Measurements from ENCODE around the gene VPS51.

Gene VPS51

GRCh38 chr11:65111159-65111743 lies 15.2 kb downstream of the VPS51 start:
- H3K9me3 ChIP-seq, result no peaks in the 10 kb centered on the region
- TF ChIP-seq Cebpa-rat (IDR thresholded peaks at IDR 0.05), result no peak
- peaks cover 48% of the 10 kb centered on the region for H3K4me1 ChIP-seq
- H3K9ac ChIP-seq, result no peak overlapping the region
- peaks cover 30% of the 10 kb centered on the region for H4K20me1 ChIP-seq
- H3K36me3 ChIP-seq, result peaks cover 58% of the 10 kb centered on the region
- no peak overlapping the region for H3K27ac ChIP-seq
- peak overlapping the region; percentile 74 for H3K4me3 ChIP-seq
- no peaks in the 10 kb centered on the region for H3K27me3 ChIP-seq
- peak overlapping the region; percentile 100 for H3K4me2 ChIP-seq

GRCh38 chr11:65111744-65112545 lies 15.9 kb downstream of the VPS51 start, which contains the start of gene TM7SF2:
TSS of gene TM7SF2 (plus strand) at chr11:65111872. CDS start at chr11:65112016, 144 bp downstream.
- Histone ChIP-seq H3K9me3 (no peaks in the 10 kb centered on the region), H3K36me3 (peaks cover 58% of the 10 kb centered on the region), H3K4me3 (peak within 1 kb of the TSS; percentile 74), H3K9ac (peak within 1 kb of the TSS; percentile 80), H3K27ac (peak within 1 kb of the TSS; percentile 85), H4K20me1 (peaks cover 34% of the 10 kb centered on the region), H3K4me2 (peak within 1 kb of the TSS; percentile 100), H3K4me1 (peaks cover 55% of the 10 kb centered on the region), H3K27me3 (no peaks in the 10 kb centered on the region)
- no peak for TF ChIP-seq Cebpa-rat (IDR thresholded peaks at IDR 0.05)

GRCh38 chr11:65112546-65113360 lies 16.7 kb downstream of the VPS51 start:
- Histone ChIP-seq H4K20me1 (peaks cover 32% of the 10 kb centered on the region), H3K27ac (peak overlapping the region; percentile 85), H3K27me3 (no peaks in the 10 kb centered on the region), H3K4me1 (peaks cover 55% of the 10 kb centered on the region), H3K9ac (peak overlapping the region; percentile 80), H3K4me2 (peak overlapping the region; percentile 100), H3K36me3 (peaks cover 50% of the 10 kb centered on the region), H3K9me3 (no peaks in the 10 kb centered on the region), H3K4me3 (peak overlapping the region; percentile 74)
- no peak for TF ChIP-seq Cebpa-rat (IDR thresholded peaks at IDR 0.05)

- Histone ChIP-seq H3K9ac (peak overlapping the region; percentile 80), H3K9me3 (no peaks in the 10 kb centered on the region), H3K36me3 (peaks cover 50% of the 10 kb centered on the region), H3K4me2 (peak overlapping the region; percentile 100), H3K4me1 (peaks cover 60% of the 10 kb centered on the region), H3K4me3 (peak overlapping the region; percentile 74), H3K27me3 (no peaks in the 10 kb centered on the region), H3K27ac (peak overlapping the region; percentile 85), H4K20me1 (peaks cover 37% of the 10 kb centered on the region)
- TF ChIP-seq Cebpa-rat (IDR thresholded peaks at IDR 0.05), result no peak
These were observed 17.3 kb downstream of the VPS51 start for GRCh38 chr11:65113361-65113756.

- Histone ChIP-seq H3K36me3 (peaks cover 50% of the 10 kb centered on the region), H3K9me3 (no peaks in the 10 kb centered on the region), H3K27ac (no peak overlapping the region), H3K4me3 (0 out of 2 replicates have a peak overlapping the region, but pooled peaks have one; percentile 74), H3K9ac (peak overlapping the region; percentile 80; the same call in 1 of the 2 replicates), H3K27me3 (no peaks in the 10 kb centered on the region), H3K4me2 (peak overlapping the region; percentile 100), H3K4me1 (peaks cover 65% of the 10 kb centered on the region), H4K20me1 (peaks cover 42% of the 10 kb centered on the region)
- TF ChIP-seq Cebpa-rat (IDR thresholded peaks at IDR 0.05), result no peak
These were observed 17.8 kb downstream of the VPS51 start for GRCh38 chr11:65113839-65114238.

- no peak overlapping the region for H3K4me3 ChIP-seq
- H3K27me3 ChIP-seq, result no peaks in the 10 kb centered on the region
- no peak for TF ChIP-seq Cebpa-rat (IDR thresholded peaks at IDR 0.05)
- H3K36me3 ChIP-seq, result peaks cover 50% of the 10 kb centered on the region
- no peak overlapping the region for H3K9ac ChIP-seq
- no peak overlapping the region for H3K27ac ChIP-seq
- H3K4me2 ChIP-seq, result 0 out of 2 replicates have a peak overlapping the region, but pooled peaks have one; percentile 100
- H4K20me1 ChIP-seq, result peaks cover 50% of the 10 kb centered on the region
- peaks cover 73% of the 10 kb centered on the region for H3K4me1 ChIP-seq
- no peaks in the 10 kb centered on the region for H3K9me3 ChIP-seq
These were observed 18.6 kb downstream of the VPS51 start for GRCh38 chr11:65114538-65115171.

- peak overlapping the region; percentile 97 for H3K4me2 ChIP-seq
- H3K36me3 ChIP-seq, result peaks cover 53% of the 10 kb centered on the region
- H3K4me1 ChIP-seq, result peaks cover 75% of the 10 kb centered on the region
- H3K4me3 ChIP-seq, result no peak overlapping the region
- no peak overlapping the region for H3K27ac ChIP-seq
- no peaks in the 10 kb centered on the region for H3K9me3 ChIP-seq
- no peaks in the 10 kb centered on the region for H3K27me3 ChIP-seq
- peaks cover 54% of the 10 kb centered on the region for H4K20me1 ChIP-seq
- no peak overlapping the region for H3K9ac ChIP-seq
- TF ChIP-seq Cebpa-rat (IDR thresholded peaks at IDR 0.05), result no peak
These were observed 19.5 kb downstream of the VPS51 start for GRCh38 chr11:65115361-65116082.

- no peaks in the 10 kb centered on the region for H3K27me3 ChIP-seq
- no peaks in the 10 kb centered on the region for H3K9me3 ChIP-seq
- no peak for TF ChIP-seq Cebpa-rat (IDR thresholded peaks at IDR 0.05)
- peaks cover 54% of the 10 kb centered on the region for H3K36me3 ChIP-seq
- H3K4me3 ChIP-seq, result peak overlapping the region; percentile 90
- peak overlapping the region; percentile 88 for H3K27ac ChIP-seq
- H3K9ac ChIP-seq, result peak overlapping the region; percentile 90
- peak overlapping the region; percentile 97 for H3K4me2 ChIP-seq
- H3K4me1 ChIP-seq, result peaks cover 72% of the 10 kb centered on the region
- peaks cover 55% of the 10 kb centered on the region for H4K20me1 ChIP-seq
These were observed 20.6 kb downstream of the VPS51 start for GRCh38 chr11:65116370-65117205.

Measured in BLaER1 (cell line).